Gastroesophageal sphincter (tissue), 3 donors: Measurements from ENCODE around the gene SPATS2L.

Experiments used
- CTCF ChIP-seq, 4 experiments: fragments of 200-600 bp in 2 of 4; fragments of 450-650 bp in 2 of 4; sonication (generic) in 1 of 4; IDR thresholded peaks; one replicate each; pipeline ENCODE4 v1.5.1; 2017 to 2019; ENCODE audit warnings: antibody characterized with exemption in 4 of 4, mild to moderate bottlenecking in 2 of 4, moderate library complexity in 2 of 4
- EP300 ChIP-seq: sonication (generic); formaldehyde crosslinking; IDR thresholded peaks from one replicate; pipeline ENCODE4 v1.6.1; 2017; ENCODE audit warnings: antibody characterized with exemption, mild to moderate bottlenecking
- POLR2AphosphoS5 ChIP-seq: sonication (generic); formaldehyde crosslinking; IDR thresholded peaks from one replicate; pipeline ENCODE4 v1.6.1; 2017; ENCODE audit warnings: antibody characterized with exemption

DNA sequence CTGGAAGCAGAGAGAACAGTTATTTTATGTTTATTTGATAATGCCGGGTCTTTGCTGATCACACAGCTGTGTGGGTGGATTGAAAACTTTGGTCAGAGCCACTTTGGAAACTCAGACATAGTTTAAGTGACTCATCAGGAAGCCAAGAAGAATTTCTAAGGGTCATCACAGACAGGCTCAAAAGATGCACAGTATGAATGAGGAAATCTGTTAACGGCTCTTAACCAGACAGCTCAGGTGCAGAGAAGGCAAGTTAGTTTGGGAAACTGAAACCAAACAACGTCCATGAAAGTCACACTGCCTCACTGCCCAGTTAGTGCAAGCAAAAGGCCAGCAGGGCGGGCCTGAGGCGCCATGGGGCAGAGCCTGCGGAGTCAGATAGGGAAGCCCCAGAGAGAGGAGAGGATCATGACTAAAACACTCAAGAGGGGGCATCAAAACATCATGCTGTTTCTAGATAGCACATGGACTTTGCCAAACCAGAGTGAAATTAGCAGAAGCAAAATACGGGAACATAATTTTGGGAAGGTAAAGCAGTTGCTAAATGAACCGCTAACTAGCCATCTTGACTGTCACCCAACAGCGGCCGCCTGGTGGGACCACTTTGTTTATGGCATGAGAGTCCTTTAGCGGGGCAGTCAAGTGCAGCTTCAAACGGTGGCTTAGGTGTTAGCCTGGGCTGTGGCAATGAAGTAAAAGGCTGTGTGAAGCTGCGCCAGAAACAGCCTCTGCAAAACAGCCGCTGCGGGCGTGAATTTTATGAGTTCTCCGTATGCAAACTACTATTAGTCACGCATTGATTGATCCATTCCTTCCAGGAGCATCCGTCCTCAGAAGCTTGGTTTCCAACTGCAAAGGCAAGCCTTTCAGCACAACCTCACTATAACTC lies 102.2 kb downstream of the SPATS2L start:
- TF ChIP-seq CTCF (IDR thresholded peaks at IDR 0.05) (no peak), POLR2AphosphoS5 (no peak), EP300 (no peak)
